ENCODE measurements around the gene OXA1L.
"Not testable (repeated sequence)": the region's sequence is repeated elsewhere in the genome, so short reads cannot be mapped to it uniquely, and the experiment has no call there.

Gene OXA1L

GRCh38 chr14:22733829-22734228, 32.7 kb upstream of the OXA1L start:
- no peak for DNase-seq (ENCODE audit: low read depth)
- H3K4me3 ChIP-seq (ENCODE audit: low read depth, low read length), result no peak overlapping the region
- TF ChIP-seq, protein P1, sequence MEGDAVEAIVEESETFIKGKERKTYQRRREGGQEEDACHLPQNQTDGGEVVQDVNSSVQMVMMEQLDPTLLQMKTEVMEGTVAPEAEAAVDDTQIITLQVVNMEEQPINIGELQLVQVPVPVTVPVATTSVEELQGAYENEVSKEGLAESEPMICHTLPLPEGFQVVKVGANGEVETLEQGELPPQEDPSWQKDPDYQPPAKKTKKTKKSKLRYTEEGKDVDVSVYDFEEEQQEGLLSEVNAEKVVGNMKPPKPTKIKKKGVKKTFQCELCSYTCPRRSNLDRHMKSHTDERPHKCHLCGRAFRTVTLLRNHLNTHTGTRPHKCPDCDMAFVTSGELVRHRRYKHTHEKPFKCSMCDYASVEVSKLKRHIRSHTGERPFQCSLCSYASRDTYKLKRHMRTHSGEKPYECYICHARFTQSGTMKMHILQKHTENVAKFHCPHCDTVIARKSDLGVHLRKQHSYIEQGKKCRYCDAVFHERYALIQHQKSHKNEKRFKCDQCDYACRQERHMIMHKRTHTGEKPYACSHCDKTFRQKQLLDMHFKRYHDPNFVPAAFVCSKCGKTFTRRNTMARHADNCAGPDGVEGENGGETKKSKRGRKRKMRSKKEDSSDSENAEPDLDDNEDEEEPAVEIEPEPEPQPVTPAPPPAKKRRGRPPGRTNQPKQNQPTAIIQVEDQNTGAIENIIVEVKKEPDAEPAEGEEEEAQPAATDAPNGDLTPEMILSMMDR (IDR thresholded peaks at IDR 0.05; ENCODE audit: control insufficient read depth, extremely low read depth, insufficient read depth), result no peak

DNA sequence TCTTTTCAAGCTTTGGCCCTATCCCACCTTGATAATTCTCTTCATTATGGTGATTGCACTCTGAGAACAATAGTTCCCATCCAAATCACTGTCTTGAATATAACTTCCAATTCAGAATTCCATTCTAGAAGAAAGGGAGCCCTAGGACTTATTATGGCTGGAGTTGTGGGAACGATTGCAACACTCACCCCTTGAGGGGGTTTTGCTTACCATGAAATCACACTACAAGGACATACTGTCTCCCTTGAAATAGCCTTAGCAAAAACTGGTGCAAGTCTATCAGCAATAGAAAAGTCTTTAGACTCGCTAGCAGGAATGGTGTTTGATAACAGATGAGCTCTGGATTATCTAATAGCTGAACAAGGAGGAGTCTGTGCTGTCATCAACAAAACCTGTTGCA, 31.4 kb upstream of the OXA1L start:
- TF ChIP-seq, protein P1 (IDR thresholded peaks at IDR 0.05; ENCODE audit: control insufficient read depth, extremely low read depth, insufficient read depth), result no peak
- no peak overlapping the region for H3K4me3 ChIP-seq (ENCODE audit: low read depth, low read length)
- no peak for DNase-seq (ENCODE audit: low read depth)

DNA sequence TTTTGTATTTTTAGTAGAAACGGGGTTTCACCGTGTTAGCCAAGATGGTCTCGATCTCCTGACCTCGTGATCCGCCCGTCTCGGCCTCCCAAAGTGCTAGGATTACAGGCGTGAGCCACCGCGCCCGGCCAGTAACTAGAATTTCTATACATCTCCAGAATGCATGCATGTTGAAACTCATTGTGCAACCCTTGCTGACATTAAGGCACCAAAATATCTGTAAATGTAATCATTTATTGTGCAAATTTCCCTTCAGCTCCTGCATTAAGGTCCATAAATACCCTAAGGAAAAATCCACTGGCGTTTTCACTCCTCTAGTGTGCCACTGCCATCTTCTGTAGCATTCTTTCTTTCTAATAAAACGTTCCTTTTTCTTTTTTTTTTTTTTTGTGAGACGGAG, 30.1 kb upstream of the OXA1L start:
- DNase-seq (ENCODE audit: low read depth); H3K4me3 ChIP-seq (ENCODE audit: low read depth, low read length): not testable (repeated sequence)

DNA sequence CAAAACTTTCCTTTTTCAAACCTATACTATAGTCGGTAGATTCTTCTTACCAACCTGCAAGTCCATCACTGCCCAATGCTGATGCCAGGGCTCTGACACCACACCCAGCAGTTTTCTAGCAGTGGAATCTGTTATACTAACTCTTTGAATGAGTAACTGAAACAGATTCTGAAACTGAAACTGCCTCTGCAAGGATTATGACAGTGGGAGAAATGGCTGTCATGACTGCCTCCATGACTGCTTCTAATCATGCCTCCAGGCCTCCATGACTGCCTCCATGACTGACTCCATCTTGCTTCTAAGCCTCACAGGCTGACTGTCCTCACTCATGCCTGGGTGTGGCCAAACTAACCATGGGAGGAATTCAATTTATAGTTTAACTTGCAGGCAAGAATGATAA, 29.4 kb upstream of the OXA1L start:
- no peak for DNase-seq (ENCODE audit: low read depth)
- no peak overlapping the region for H3K4me3 ChIP-seq (ENCODE audit: low read depth, low read length)
- TF ChIP-seq, protein P1 (IDR thresholded peaks at IDR 0.05; ENCODE audit: control insufficient read depth, extremely low read depth, insufficient read depth), result no peak

- DNase-seq (ENCODE audit: low read depth), result no peak
- TF ChIP-seq, protein P1 (IDR thresholded peaks at IDR 0.05; ENCODE audit: control insufficient read depth, extremely low read depth, insufficient read depth), result no peak
- H3K4me3 ChIP-seq (ENCODE audit: low read depth, low read length), result no peak overlapping the region
These were observed 27.1 kb upstream of the OXA1L start for GRCh38 chr14:22739423-22739822.

- TF ChIP-seq, protein P1 (IDR thresholded peaks at IDR 0.05; ENCODE audit: control insufficient read depth, extremely low read depth, insufficient read depth), result no peak
- no peak for DNase-seq (ENCODE audit: low read depth)
- H3K4me3 ChIP-seq (ENCODE audit: low read depth, low read length), result no peak overlapping the region
These were observed 26.5 kb upstream of the OXA1L start for GRCh38 chr14:22740020-22740419.

GRCh38 chr14:22747769-22748168, 18.7 kb upstream of the OXA1L start:
- no peak overlapping the region for H3K4me3 ChIP-seq (ENCODE audit: low read depth, low read length)
- TF ChIP-seq, protein P1 (IDR thresholded peaks at IDR 0.05; ENCODE audit: control insufficient read depth, extremely low read depth, insufficient read depth), result no peak
- no peak for DNase-seq (ENCODE audit: low read depth)

All from LNCaP clone FGC (cell line).